ENCODE data around the gene MCF2L. TPM values are rescaled to one million over a fixed set of nuclear protein-coding genes. Genes with fewer than 3 reads are reported as not detected.
A peak's percentile ranks its signal among the peaks of the same experiment; 100 is the strongest.

The MCF2L gene
- total RNA-seq, 6 experiments from 2014 or later: 9.6 to 18.4 (median 11.7) TPM

GRCh38 chr13:112930192-112930591 is 38.8 kb upstream of the MCF2L start:
- intact Hi-C loops (cut with DNase I): no loop called here
- Histone ChIP-seq H3K4me3 (no peak overlapping the region), H3K36me3 (no peaks in the 10 kb centered on the region), H3K27ac (no peak overlapping the region), H3K9me3 (no peaks in the 10 kb centered on the region), H3K27me3 (no peaks in the 10 kb centered on the region), H3K4me1 (peaks cover 0 to 31% (median 15%) of the 10 kb centered on the region in 4 donors)
- no peak for TF ChIP-seq CTCF (IDR thresholded peaks at IDR 0.05)
- TF ChIP-seq POLR2A (IDR thresholded peaks at IDR 0.05): no peak
- DNase-seq (no peak), ATAC-seq (no peak)

- DNase-seq: no peak
- peak overlapping the region in 1 of 3 donors; percentile 43 for H3K27ac ChIP-seq
- ATAC-seq: peak in 3 of 4 donors; percentile 7 to 29 (median 15)
- H3K4me3 ChIP-seq: no peak overlapping the region
- H3K27me3 ChIP-seq: no peaks in the 10 kb centered on the region
- TF ChIP-seq CTCF (IDR thresholded peaks at IDR 0.05) (peak in 3 of 4 donors; percentile 35 to 43 (median 39)), POLR2A (IDR thresholded peaks at IDR 0.05) (no peak)
- WGBS (ENCODE audit: insufficient coverage, low coverage, low lambda C conversion rate, missing lambda C conversion rate): 62% methylated on average over 14 of the region's 32 CpGs
- H3K4me1 ChIP-seq: peaks cover 0 to 31% (median 15%) of the 10 kb centered on the region in 4 donors
- no peaks in the 10 kb centered on the region for H3K36me3 ChIP-seq
- intact Hi-C loops (cut with DNase I): no loop called here
- H3K9me3 ChIP-seq: no peaks in the 10 kb centered on the region
Measured at GRCh38 chr13:112931028-112931934, 37.7 kb upstream of the MCF2L start.

GRCh38 chr13:112932971-112933370 is 36.0 kb upstream of the MCF2L start:
- H3K36me3 ChIP-seq: no peaks in the 10 kb centered on the region
- no peaks in the 10 kb centered on the region for H3K27me3 ChIP-seq
- intact Hi-C loops (cut with DNase I): no loop called here
- H3K9me3 ChIP-seq: no peaks in the 10 kb centered on the region
- no peak overlapping the region for H3K4me3 ChIP-seq
- H3K27ac ChIP-seq: no peak overlapping the region
- no peak for DNase-seq
- ATAC-seq: no peak
- WGBS (ENCODE audit: insufficient coverage, low coverage, low lambda C conversion rate, missing lambda C conversion rate): 70% methylated on average over 4 of the region's 9 CpGs
- H3K4me1 ChIP-seq: peaks cover 0 to 18% (median 8%) of the 10 kb centered on the region in 4 donors
- no peak for TF ChIP-seq CTCF (IDR thresholded peaks at IDR 0.05)
- no peak for TF ChIP-seq POLR2A (IDR thresholded peaks at IDR 0.05)

GRCh38 chr13:112933649-112934048 is 35.4 kb upstream of the MCF2L start:
- DNase-seq: no peak

More at GRCh38 chr13:112933649-112934048, 35.4 kb upstream of the MCF2L start:
- H3K4me1 ChIP-seq: peaks cover 0 to 11% (median 4%) of the 10 kb centered on the region in 4 donors
- no peak overlapping the region for H3K4me3 ChIP-seq
- no peaks in the 10 kb centered on the region for H3K27me3 ChIP-seq
- no peak for TF ChIP-seq CTCF (IDR thresholded peaks at IDR 0.05)
- no peak for TF ChIP-seq POLR2A (IDR thresholded peaks at IDR 0.05)
- no peak overlapping the region for H3K27ac ChIP-seq
- intact Hi-C loops (cut with DNase I): no loop called here
- ATAC-seq: no peak
- 40% methylated on average over 1 of the region's 7 CpGs for WGBS (ENCODE audit: insufficient coverage, low coverage, low lambda C conversion rate, missing lambda C conversion rate)
- no peaks in the 10 kb centered on the region for H3K9me3 ChIP-seq
- no peaks in the 10 kb centered on the region for H3K36me3 ChIP-seq
